ENCODE results near the gene MINDY4. TPM values are rescaled to one million over a fixed set of nuclear protein-coding genes. Genes with fewer than 3 reads are reported as not detected.

The MINDY4 gene
- total RNA-seq, 1 donor from 2014 or later = 4.4 TPM

- no peak overlapping the region for H3K4me3 Mint-ChIP-seq (ENCODE audit: unreplicated experiment)
- H3K27me3 Mint-ChIP-seq (ENCODE audit: unreplicated experiment) = no peaks in the 10 kb centered on the region
- DNase-seq (ENCODE audit: extremely low spot score, unreplicated experiment) = no peak
- peaks cover 16% of the 10 kb centered on the region for H3K4me1 Mint-ChIP-seq (ENCODE audit: unreplicated experiment)
- H3K36me3 Mint-ChIP-seq (ENCODE audit: unreplicated experiment) = no peaks in the 10 kb centered on the region
- no peak for TF ChIP-seq CTCF (IDR thresholded peaks at IDR 0.05)
- H3K9me3 Mint-ChIP-seq (ENCODE audit: unreplicated experiment) = no peaks in the 10 kb centered on the region
- no peak overlapping the region for H3K27ac Mint-ChIP-seq (ENCODE audit: unreplicated experiment)
Observed at GRCh38 chr7:30849565-30849964, 78.3 kb downstream of the MINDY4 start.

- Mint-ChIP-seq H3K4me3 (ENCODE audit: unreplicated experiment) (no peak overlapping the region), H3K27ac (ENCODE audit: unreplicated experiment) (no peak overlapping the region), H3K27me3 (ENCODE audit: unreplicated experiment) (no peaks in the 10 kb centered on the region), H3K4me1 (ENCODE audit: unreplicated experiment) (peaks cover 13% of the 10 kb centered on the region), H3K9me3 (ENCODE audit: unreplicated experiment) (no peaks in the 10 kb centered on the region), H3K36me3 (ENCODE audit: unreplicated experiment) (no peaks in the 10 kb centered on the region)
- TF ChIP-seq CTCF (IDR thresholded peaks at IDR 0.05) = no peak
- DNase-seq (ENCODE audit: extremely low spot score, unreplicated experiment) = no peak
Observed at GRCh38 chr7:30850426-30850825, 79.2 kb downstream of the MINDY4 start.

GRCh38 chr7:30851651-30852307, 80.6 kb downstream of the MINDY4 start:
- Mint-ChIP-seq H3K27me3 (ENCODE audit: unreplicated experiment) (no peaks in the 10 kb centered on the region), H3K27ac (ENCODE audit: unreplicated experiment) (no peak overlapping the region), H3K36me3 (ENCODE audit: unreplicated experiment) (no peaks in the 10 kb centered on the region), H3K4me3 (ENCODE audit: unreplicated experiment) (no peak overlapping the region), H3K4me1 (ENCODE audit: unreplicated experiment) (peaks cover 8% of the 10 kb centered on the region), H3K9me3 (ENCODE audit: unreplicated experiment) (no peaks in the 10 kb centered on the region)
- no peak for DNase-seq (ENCODE audit: extremely low spot score, unreplicated experiment)
- TF ChIP-seq CTCF (IDR thresholded peaks at IDR 0.05) = no peak

- TF ChIP-seq CTCF (IDR thresholded peaks at IDR 0.05) = no peak
- no peak for DNase-seq (ENCODE audit: extremely low spot score, unreplicated experiment)
- Mint-ChIP-seq H3K4me1 (ENCODE audit: unreplicated experiment) (peaks cover 8% of the 10 kb centered on the region), H3K27ac (ENCODE audit: unreplicated experiment) (no peak overlapping the region), H3K9me3 (ENCODE audit: unreplicated experiment) (no peaks in the 10 kb centered on the region), H3K27me3 (ENCODE audit: unreplicated experiment) (no peaks in the 10 kb centered on the region), H3K4me3 (ENCODE audit: unreplicated experiment) (no peak overlapping the region), H3K36me3 (ENCODE audit: unreplicated experiment) (no peaks in the 10 kb centered on the region)
Observed at GRCh38 chr7:30852308-30852684, 81.1 kb downstream of the MINDY4 start.

- Mint-ChIP-seq H3K4me1 (ENCODE audit: unreplicated experiment) (peaks cover 8% of the 10 kb centered on the region), H3K27ac (ENCODE audit: unreplicated experiment) (no peak overlapping the region), H3K27me3 (ENCODE audit: unreplicated experiment) (no peaks in the 10 kb centered on the region), H3K9me3 (ENCODE audit: unreplicated experiment) (no peaks in the 10 kb centered on the region), H3K36me3 (ENCODE audit: unreplicated experiment) (no peaks in the 10 kb centered on the region), H3K4me3 (ENCODE audit: unreplicated experiment) (no peak overlapping the region)
- TF ChIP-seq CTCF (IDR thresholded peaks at IDR 0.05) = no peak
- no peak for DNase-seq (ENCODE audit: extremely low spot score, unreplicated experiment)
Observed at GRCh38 chr7:30852744-30853288, 81.6 kb downstream of the MINDY4 start.

Data from osteocyte (in vitro differentiated cells).